ENCODE measurements around the gene PEPD.

The PEPD gene

DNA sequence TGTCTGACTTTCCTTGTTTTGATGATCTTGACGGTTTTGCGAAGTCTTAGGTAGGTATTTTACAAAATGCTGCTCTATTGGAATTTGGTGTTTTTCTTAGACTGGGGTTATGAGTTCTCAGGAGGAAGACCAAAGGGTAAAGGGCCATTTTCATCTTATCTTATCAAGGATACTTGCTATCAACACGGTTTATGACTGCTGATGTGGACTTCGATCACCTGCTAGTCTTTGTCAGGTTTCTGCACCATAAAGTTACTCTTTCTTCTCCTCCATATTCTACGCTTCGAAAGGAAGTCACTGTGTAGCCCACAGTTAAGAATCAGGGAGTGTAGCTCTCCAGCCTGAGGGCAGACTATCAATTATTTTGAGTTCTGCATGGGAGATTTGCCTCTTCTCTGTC is 155.5 kb downstream of the PEPD start:
- no peak for TF ChIP-seq CTCF (conservative IDR thresholded peaks at IDR 0.05)
- no peak overlapping the region for H3K27ac ChIP-seq

- no peak for TF ChIP-seq CTCF (conservative IDR thresholded peaks at IDR 0.05)
- no peak overlapping the region for H3K27ac ChIP-seq
Observed at GRCh38 chr19:33365691-33366090, 155.9 kb downstream of the PEPD start.

DNA sequence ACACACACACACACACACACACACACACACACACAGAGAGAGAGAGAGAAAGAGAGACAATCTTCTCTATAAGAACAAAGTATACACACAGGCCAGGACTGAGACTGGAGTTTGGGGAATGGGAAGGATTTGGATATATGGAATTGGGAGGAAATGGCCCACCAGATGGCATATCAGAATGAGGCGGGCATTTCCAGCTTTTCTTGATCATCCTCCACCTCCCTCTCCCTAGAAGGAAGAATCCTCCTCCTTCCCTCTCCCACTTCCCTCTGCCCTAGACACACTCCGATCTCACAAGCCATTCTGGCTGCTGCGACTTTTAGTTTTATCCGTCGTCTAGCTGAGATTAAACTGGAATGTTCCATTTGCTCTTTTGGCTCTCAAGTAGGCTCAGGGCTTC is 158.1 kb downstream of the PEPD start:
- TF ChIP-seq CTCF (conservative IDR thresholded peaks at IDR 0.05) = no peak
- H3K27ac ChIP-seq = no peak overlapping the region

DNA sequence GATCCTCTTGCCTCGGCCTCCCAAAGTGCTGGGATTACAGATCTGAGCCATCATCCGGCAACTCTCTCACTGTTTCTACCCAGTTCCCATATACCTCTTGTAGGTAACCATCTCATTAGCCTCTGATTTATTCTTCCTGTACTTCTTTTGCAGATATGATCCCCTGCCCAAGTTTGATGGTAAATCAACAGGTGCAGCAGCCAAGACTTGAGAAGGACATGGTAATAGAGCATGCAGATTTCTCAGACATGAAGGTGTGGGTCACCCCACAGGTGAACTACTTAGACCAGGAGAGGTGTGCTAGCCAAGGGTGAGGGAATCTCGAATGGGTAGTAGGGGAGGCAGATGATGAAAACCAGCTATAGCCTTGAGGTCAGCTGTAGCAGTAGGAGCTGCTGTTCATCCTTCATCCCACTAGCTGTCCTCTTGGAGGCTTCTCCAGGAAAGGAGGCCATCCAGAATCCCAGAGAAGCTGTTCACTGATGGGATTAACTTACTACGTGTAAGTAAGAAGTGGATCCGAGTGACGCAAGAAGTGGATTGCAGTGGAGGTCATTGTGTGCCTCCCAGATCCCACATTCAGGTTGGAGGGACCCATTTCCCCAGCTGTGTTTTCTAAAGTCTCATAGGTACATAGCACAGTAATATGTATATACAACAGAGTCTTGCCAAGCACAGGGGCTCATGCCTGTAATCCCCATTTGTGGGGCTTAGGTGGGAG is 158.9 kb downstream of the PEPD start:
- TF ChIP-seq CTCF (conservative IDR thresholded peaks at IDR 0.05) = no peak
- no peak overlapping the region for H3K27ac ChIP-seq

DNA sequence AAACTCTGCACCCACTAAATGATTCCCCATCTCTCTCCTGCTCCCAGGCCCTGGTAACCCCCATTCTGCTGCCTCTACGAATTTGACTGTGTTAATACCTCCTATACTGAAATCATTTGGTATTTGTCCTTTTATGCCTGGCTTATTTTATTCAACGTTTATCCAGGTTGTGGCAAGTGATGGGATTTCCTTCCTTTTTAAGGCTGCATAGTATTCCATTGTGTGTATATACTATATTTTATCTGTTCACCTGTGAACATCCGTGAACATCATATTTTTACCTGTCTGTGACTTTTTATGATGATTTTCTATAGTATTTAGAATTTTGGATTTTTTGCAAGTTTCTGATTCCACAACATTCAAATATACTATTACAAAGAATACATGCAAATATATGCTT is 162.0 kb downstream of the PEPD start:
- no peak overlapping the region for H3K27ac ChIP-seq
- no peak for TF ChIP-seq CTCF (conservative IDR thresholded peaks at IDR 0.05)

- H3K27ac ChIP-seq = no peak overlapping the region
Observed at GRCh38 chr19:33358408-33358807, 163.2 kb downstream of the PEPD start.

DNA sequence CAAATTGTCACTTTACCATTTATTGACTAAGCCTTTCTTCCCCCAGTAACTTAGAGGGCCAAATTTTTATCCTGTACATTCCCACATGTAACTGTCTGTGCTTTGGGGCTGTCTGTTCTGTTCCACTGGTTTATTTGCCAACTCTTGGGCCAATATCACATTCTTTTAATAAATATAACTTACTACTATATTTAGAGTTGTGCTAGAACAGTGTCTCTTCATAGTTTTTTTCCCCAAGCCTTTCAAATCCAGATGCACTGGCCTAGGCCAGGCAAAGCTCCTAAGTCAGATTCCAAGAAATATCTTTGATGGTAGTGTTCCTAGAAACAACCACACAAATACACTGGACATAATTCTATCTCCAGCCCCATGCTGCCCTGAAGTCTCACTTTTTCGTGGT is 164.0 kb downstream of the PEPD start:
- TF ChIP-seq CTCF (conservative IDR thresholded peaks at IDR 0.05) = no peak
- H3K27ac ChIP-seq = no peak overlapping the region

More at GRCh38 chr19:33358408-33358807, 163.2 kb downstream of the PEPD start:
- TF ChIP-seq CTCF (conservative IDR thresholded peaks at IDR 0.05) = no peak
